DMS79 (cell line): ENCODE results near the gene ARFGAP3.

ENCODE experiments used
- DNase-seq: peaks from one replicate; lab custom pipeline; 2025; lab: John Stamatoyannopoulos, UW

The ARFGAP3 gene

GRCh38 chr22:42862045-42862734 is 5.1 kb upstream of the ARFGAP3 start:
- DNase-seq = no peak

DNA sequence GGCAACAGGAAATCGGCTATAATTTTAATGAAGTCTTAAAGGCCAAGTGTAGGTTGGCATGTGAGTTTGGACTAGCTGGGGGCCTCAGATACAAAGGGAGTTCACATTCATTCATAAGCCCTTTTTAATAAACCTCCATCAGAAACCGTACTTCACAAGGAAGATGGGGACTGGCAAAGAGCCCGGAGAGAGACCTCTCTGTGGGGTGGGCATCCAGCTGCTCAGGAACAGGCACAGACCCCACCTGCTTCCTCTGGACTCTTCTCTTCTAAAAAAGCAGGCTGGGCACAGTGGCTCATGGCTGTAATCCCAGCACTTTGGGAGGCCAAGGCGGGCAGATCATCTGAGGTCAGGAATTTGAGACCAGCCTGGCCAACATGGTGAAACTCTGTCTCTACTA is 3.9 kb upstream of the ARFGAP3 start:
- peak; percentile 39 for DNase-seq

DNA sequence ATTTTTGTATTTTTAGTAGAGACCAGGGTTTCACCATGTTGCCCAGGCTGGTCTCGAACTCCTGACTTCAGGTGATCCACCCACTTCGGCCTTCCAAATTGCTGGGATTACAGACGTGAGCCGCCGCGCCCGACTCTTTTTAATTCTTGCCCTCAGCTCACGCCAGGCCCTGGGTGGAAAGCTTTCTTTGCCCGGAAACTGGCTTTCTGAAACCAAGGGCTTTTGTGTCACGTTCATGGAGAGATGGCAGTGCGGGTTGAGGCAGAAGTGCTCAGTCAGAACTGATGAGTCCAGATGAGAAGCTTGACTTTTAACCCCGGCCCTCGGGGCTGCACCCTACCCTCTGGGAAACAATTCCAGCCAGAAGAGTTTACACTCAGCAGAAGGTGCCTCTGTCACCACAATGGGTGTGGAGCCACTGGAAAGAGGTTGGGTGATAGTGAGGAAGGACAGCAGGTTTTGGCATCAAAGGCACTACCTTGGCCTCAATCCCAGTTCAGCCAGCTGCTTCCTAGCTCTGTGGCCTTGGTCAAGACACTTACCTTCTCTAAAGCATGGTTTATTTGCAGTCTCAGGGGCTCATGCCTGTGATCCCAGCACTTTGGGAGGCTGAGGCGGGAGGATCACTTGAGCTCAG is 890 bp upstream of the ARFGAP3 start:
- no peak for DNase-seq

GRCh38 chr22:42856179-42856864 is 751 bp downstream of the ARFGAP3 start:
- no peak for DNase-seq

- DNase-seq = no peak
These were observed 1.4 kb downstream of the ARFGAP3 start for GRCh38 chr22:42855721-42856120.

GRCh38 chr22:42855211-42855610 is 1.9 kb downstream of the ARFGAP3 start:
- DNase-seq = no peak

GRCh38 chr22:42848941-42849550 is 8.0 kb downstream of the ARFGAP3 start:
- DNase-seq = no peak

- DNase-seq = no peak
These were observed 10.0 kb downstream of the ARFGAP3 start for GRCh38 chr22:42847110-42847509.

DNA sequence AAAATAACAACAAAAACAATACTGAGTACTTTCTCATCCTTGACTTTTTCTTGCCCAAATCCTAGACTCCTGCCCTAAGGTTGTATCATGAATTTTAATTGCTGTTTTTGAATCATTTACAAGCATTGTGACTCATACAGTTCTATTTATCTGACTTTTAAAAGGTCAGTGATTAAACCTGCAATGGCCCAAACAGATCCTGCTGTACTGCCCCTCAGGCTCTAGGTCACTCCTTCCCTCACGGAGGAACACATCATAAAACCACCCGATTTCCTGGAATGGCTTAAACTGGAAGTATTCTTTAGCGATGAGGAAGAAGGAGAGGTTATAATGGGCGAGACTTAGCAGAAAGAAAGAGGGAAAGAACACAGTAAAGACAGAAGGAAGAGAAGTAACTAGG is 12.3 kb downstream of the ARFGAP3 start:
- DNase-seq = no peak

GRCh38 chr22:42842658-42843370 is 14.3 kb downstream of the ARFGAP3 start:
- DNase-seq = no peak

DNA sequence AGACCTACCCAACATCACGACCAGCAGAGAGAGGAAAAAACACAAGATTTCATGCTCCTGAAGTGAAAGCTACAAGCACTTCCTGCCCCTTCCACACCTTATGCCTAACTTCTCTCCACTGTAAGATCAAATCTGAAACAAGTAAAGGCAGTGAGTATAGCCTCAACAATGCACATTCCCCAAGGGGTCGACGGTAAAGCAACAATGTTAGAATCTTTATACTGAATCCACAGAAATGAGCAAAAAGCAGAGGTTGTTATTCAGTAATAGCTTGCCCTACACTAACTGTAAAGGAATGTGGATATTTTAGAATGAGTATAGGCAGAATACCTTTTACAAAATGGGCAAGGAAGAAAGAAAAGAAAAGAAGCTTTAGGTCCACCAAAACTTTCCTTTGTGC is 15.6 kb downstream of the ARFGAP3 start:
- no peak for DNase-seq

DNA sequence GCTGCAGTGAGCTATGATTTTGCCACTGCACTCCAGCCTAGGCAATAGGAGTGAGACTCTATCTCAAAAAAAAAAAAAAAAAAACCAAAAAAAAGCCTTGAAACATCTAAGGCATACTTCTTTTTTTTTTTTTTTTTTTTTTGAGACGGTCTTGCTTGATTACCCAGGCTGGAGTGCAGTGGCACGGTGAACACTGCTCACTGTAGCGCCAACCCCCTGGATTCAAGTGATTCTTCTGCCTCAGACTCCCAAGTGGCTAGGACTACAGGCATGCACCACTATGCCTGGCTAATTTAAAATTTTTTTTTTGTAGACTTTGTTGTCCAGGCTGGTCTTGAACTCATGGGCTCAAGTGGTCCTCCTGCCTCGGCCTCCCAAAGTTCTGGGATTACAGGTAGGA is 19.5 kb downstream of the ARFGAP3 start:
- DNase-seq = no peak

- no peak for DNase-seq
These were observed 21.0 kb downstream of the ARFGAP3 start for GRCh38 chr22:42836026-42836425.

DNA sequence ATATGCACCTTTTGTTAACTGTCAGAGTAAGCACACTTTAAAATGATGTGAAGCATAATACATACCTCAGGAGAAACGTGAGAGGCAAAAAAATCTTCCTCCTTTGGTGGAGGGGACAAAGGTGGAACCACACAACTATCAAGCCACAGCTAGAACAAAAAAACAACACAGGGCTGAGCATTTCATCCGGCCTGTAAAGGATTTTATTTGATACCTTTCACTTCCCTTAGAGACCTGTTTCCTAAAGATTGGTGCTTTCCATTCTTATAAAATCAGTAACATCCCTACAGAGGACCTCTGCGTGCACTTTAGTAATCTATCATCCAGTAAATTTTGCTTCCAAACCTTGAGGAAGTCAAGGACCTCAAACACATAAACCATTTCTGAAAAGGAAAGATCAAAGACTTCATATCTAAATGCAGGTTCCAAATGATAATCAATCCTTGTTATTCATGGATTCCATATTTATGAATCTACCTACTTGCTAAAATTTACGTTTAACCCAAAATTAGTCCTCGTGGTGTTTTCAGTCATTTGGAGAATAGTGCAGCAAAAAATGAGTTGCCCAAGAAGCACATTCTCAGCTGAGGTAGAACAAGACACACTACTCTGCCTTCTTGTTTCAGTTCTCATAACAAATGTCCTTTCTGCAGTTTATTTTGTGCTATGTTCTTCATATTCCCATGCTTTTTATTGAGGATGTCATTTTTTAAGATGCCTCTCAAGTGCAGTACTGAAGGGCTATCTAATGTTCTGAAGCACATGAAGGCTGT is 22.7 kb downstream of the ARFGAP3 start:
- no peak for DNase-seq

DNA sequence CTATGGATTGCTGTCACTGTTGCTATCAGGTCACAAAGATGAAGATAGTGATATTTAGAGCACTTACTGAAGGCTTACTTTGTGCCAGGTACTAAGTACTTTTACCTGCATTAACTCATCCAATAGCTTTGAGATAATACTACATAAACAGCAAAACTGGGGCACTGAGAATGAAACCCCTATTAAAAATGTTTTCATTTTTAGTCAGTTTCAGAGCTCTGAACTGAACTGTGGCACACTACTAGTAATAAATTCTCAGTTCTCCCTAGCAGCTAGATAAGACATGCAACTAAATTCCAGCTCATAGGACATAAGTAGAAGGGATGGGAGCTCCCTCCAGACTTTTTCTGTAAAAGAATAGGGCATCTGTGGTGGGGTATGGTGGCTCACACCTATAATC is 24.0 kb downstream of the ARFGAP3 start:
- DNase-seq = no peak

DNA sequence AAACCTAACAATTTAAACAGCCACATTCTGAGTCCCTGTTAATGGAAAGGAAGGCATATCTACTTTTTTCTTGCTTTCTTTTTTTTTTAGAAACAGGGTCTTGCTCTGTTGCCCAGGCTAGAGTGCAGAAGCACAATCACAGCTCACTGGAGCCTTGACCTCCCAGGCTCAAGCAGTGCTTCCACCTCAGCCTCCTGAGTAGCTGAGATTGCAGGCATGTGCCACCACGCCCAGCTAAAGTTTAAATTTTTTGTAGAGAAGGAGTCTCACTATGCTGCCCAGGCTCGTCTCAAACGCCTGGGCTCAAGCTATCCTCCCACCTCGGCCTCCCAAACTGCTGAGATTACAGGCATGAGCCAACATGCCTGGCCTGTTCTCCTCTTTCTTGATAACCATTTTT is 25.4 kb downstream of the ARFGAP3 start:
- no peak for DNase-seq

GRCh38 chr22:42830161-42830560 is 26.9 kb downstream of the ARFGAP3 start:
- DNase-seq = no peak

GRCh38 chr22:42829302-42829701 is 27.8 kb downstream of the ARFGAP3 start:
- DNase-seq = no peak

GRCh38 chr22:42825796-42826195 is 31.3 kb downstream of the ARFGAP3 start:
- no peak for DNase-seq

GRCh38 chr22:42821386-42821785 is 35.7 kb downstream of the ARFGAP3 start:
- DNase-seq = no peak

DNA sequence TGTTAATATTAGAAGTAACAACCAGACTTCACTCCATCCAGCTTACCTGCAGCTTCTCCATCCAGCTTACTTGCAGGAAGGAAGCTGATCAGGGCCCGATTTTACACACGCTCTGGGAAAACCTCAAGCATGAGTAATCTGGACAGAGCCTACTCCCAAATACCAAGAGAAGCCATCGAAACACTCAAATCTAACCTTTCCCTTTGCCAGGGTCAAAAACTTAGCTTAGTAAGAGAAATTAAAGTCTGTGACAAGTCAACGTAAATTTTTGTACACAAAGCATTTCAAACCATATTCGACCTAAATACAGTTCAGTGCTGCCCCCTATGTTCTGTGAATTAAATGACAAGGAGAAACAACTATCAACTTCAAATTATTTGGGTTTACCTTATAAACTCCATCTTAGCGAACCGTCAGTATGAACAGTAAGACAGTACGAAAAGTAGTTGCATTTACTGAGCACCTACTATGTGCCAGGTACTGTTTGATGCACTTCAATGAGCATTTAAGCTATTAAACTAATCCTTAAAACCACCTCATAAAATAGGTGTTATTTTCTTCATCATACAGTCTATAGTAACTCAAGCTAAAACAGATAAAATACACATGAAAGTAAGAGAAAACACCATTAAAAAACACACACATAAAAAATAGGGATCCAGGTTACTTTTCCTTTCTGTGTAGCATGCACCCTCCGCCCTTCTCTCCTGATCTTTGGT is 36.9 kb downstream of the ARFGAP3 start:
- no peak for DNase-seq
